OCI-LY7 (cell line): ENCODE data around the gene LYRM1.

Experiments used
- CTCF ChIP-seq: fragments of 200-600 bp; sonication (generic); conservative IDR thresholded peaks from 2 replicates; pipeline ENCODE4 v1.5.1; 2014; ENCODE audit warnings: mild to moderate bottlenecking, antibody characterized with exemption, low read length, moderate library complexity, mixed read lengths
- EZH2phosphoT487 ChIP-seq: fragments of 200-600 bp; sonication (generic); IDR thresholded peaks from 2 replicates; pipeline ENCODE4 v1.6.1; 2018; ENCODE audit warnings: low read depth, borderline replicate concordance, mild to moderate bottlenecking, mixed run types, antibody characterized with exemption, low read length, moderate library complexity, mixed read lengths

DNA sequence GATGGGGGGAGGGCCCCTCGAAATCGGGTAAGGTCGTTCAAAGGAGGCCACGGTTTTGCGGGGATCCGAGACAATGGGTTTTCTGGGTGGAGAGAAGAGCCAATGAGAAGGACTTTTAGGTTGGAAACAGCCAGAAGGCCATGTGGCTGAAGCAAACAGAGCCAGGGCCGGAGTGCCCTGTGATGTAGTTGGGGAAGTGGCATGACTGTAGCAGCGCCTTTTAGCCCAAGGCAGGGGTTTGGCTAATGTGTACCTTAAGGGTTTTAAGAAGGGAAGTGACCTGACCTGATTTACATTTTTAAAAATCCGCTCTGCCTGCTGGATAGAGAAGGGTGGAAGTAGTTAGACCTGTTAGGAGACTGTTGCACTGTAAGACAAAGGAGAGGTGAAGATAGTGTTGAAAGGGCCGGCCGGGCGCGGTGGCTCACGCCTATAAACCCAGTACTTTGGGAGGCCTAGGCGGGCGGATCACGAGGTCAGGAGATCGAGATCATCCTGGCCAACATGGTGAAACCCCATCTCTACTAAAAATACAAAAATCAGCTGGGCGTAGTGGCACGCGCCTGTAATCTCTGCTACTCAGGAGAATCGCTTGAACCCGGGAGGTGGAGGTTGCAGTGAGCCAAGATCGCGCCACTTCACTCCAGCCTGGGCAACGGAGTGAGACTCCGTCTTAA lies 1.0 kb downstream of the LYRM1 start:
- TF ChIP-seq CTCF (no peak), EZH2phosphoT487 (no peak)
